ENCODE data around the gene SLC26A1.

- TF ChIP-seq CTCF (IDR thresholded peaks at IDR 0.05 in 4 of 5, conservative IDR thresholded peaks at IDR 0.05 in 1 of 5) (no peak), POLR2A (IDR thresholded peaks at IDR 0.05) (no peak)
These were observed 35.5 kb upstream of the SLC26A1 start for GRCh38 chr4:1028574-1029220.

Measured in gastrocnemius medialis (tissue), 4 donors.